SK-N-SH (cell line): ENCODE data around the gene HS1BP3. TPM values are rescaled to one million over a fixed set of nuclear protein-coding genes. Genes with fewer than 3 reads are reported as not detected.

Source experiments
- CTCF ChIA-PET: fragments of 300-600, 350-600 bp; formaldehyde crosslinking; extraction: SDS; loops from one replicate; lab custom pipeline; 2021; lab: Yijun Ruan, JAX
- POLR2A ChIA-PET: fragments of 350-600 bp; sonication (Branson Sonifier 250); formaldehyde crosslinking; extraction: SDS; loops from one replicate; lab custom pipeline; 2020; ENCODE audit warnings: antibody characterized with exemption, inconsistent platforms; lab: Yijun Ruan, JAX
- DNase-seq: peaks from one replicate; pipeline ENCODE4 v3.0.0; 2012
- H2AFZ ChIP-seq: fragments of 200-600 bp; sonication (generic); 2 replicates; pipeline ENCODE4 v1.8.1; 2016; ENCODE audit warnings: antibody characterized with exemption, mild to moderate bottlenecking, low read depth
- H3F3A ChIP-seq: fragments of 200-600 bp; sonication (generic); replicated peaks from 2 replicates; pipeline ENCODE3; 2016; ENCODE audit warnings: antibody characterized with exemption, mild to moderate bottlenecking; ENCODE audit not compliant: insufficient read depth
- H3K27ac ChIP-seq, 2 experiments: fragments of 200-500 bp in 1 of 2; fragments of 200-600 bp in 1 of 2; sonication (Bioruptor generic) in 1 of 2; sonication (generic), shearing (Covaris generic) in 1 of 2; 2 replicates each; pipeline versions ENCODE4 v1.5.1 to v1.6.1; 2014 to 2016; ENCODE audit warnings: low read depth in 2 of 2, inconsistent platforms in 1 of 2, low read length in 1 of 2, mild to moderate bottlenecking in 1 of 2, mixed read lengths in 1 of 2
- H3K27me3 ChIP-seq: fragments of 200-600 bp; sonication (generic), shearing (Covaris generic); 2 replicates; pipeline ENCODE4 v1.6.1; 2016; ENCODE audit warnings: mixed run types; ENCODE audit not compliant: insufficient read depth
- H3K36me3 ChIP-seq, 2 experiments: fragments of 200-500 bp in 1 of 2; fragments of 200-600 bp in 1 of 2; sonication (Bioruptor generic) in 1 of 2; sonication (generic) in 1 of 2; replicated peaks in 1 of 2; 2 replicates each; pipeline versions ENCODE3 to v1.5.1; 2014 to 2016; ENCODE audit warnings: low read length in 1 of 2, mild to moderate bottlenecking in 1 of 2; ENCODE audit not compliant: insufficient read depth in 2 of 2, control insufficient read depth in 1 of 2
- H3K4me1 ChIP-seq, 2 experiments: fragments of 200-500 bp in 1 of 2; fragments of 200-600 bp in 1 of 2; sonication (Bioruptor generic) in 1 of 2; sonication (generic), shearing (Covaris generic) in 1 of 2; 2 replicates each; pipeline versions ENCODE4 v1.5.1 to v1.6.1; 2014 to 2016; ENCODE audit warnings: low read depth in 1 of 2, low read length in 1 of 2, mixed run types in 1 of 2; ENCODE audit not compliant: insufficient read depth in 2 of 2, control insufficient read depth in 1 of 2
- H3K4me2 ChIP-seq: fragments of 200-600 bp; sonication (generic), shearing (Covaris generic); 2 replicates; pipeline ENCODE4 v1.6.1; 2017; ENCODE audit warnings: mixed run types
- H3K4me3 ChIP-seq, 2 experiments: fragments of 200-500 bp in 1 of 2; fragments of 200-600 bp in 1 of 2; sonication (Bioruptor generic) in 1 of 2; sonication (generic), shearing (Covaris generic) in 1 of 2; 2 replicates each; pipeline versions ENCODE4 v1.5.1 to v1.8.1; 2014 to 2016; ENCODE audit warnings: low read depth in 2 of 2, inconsistent platforms in 1 of 2, low read length in 1 of 2, mild to moderate bottlenecking in 1 of 2, mixed read lengths in 1 of 2, moderate library complexity in 1 of 2
- H3K79me2 ChIP-seq: fragments of 200-600 bp; sonication (generic); 2 replicates; pipeline ENCODE4 v1.8.1; 2017; ENCODE audit warnings: mild to moderate bottlenecking; ENCODE audit not compliant: insufficient read depth
- H3K9ac ChIP-seq: fragments of 200-600 bp; sonication (generic); 2 replicates; pipeline ENCODE4 v1.6.1; 2017; ENCODE audit warnings: mixed run types
- H3K9me2 ChIP-seq: fragments of 200-600 bp; sonication (generic); 2 replicates; pipeline ENCODE4 v1.6.1; 2017; ENCODE audit warnings: mixed run types
- H3K9me3 ChIP-seq: fragments of 200-600 bp; sonication (generic); 2 replicates; pipeline ENCODE4 v1.6.1; 2017; ENCODE audit warnings: mixed run types, mild to moderate bottlenecking, moderate library complexity
- H4K20me1 ChIP-seq: fragments of 200-600 bp; sonication (generic); 2 replicates; pipeline ENCODE4 v1.6.1; 2017; ENCODE audit warnings: mild to moderate bottlenecking, mixed run types; ENCODE audit not compliant: insufficient read depth
- CHD2 ChIP-seq: fragments of 150-350 bp; IDR thresholded peaks from 2 replicates; pipeline ENCODE4 v1.6.1; 2018; ENCODE audit warnings: low read length; ENCODE audit not compliant: partially characterized antibody
- MAX ChIP-seq: IDR thresholded peaks from 2 replicates; pipeline ENCODE4 v1.4.0; 2012; ENCODE audit warnings: low read depth
- MXI1 ChIP-seq: IDR thresholded peaks from 2 replicates; pipeline ENCODE4 v1.6.1; 2012; ENCODE audit warnings: mild to moderate bottlenecking, low read depth, low read length, improper control_type of control experiment
- RCOR1 ChIP-seq: fragments of 150-350 bp; IDR thresholded peaks from 2 replicates; pipeline ENCODE4 v1.6.1; 2017; ENCODE audit warnings: antibody characterized with exemption, low read length
- SIN3A ChIP-seq: IDR thresholded peaks from 2 replicates; pipeline ENCODE4 v1.6.1; 2012; ENCODE audit warnings: low read depth, mild to moderate bottlenecking, low read length, moderate library complexity, borderline replicate concordance
- USF1 ChIP-seq: IDR thresholded peaks from 2 replicates; pipeline ENCODE4 v1.4.0; 2012; ENCODE audit warnings: low read depth, borderline replicate concordance
- USF2 ChIP-seq: fragments of 150-350 bp; IDR thresholded peaks from 2 replicates; pipeline ENCODE4 v1.6.1; 2017; ENCODE audit warnings: antibody characterized with exemption, low read length, low read depth, borderline replicate concordance
- WGBS: methylation state at CpG from one replicate; pipeline ENCODE4 v1.1.6; 2017; ENCODE audit warnings: low lambda C conversion rate; 5-methylcytosine and 5-hydroxymethylcytosine counted together
- polyA plus RNA-seq, 3 experiments: library from polyadenylated mRNA; depleted of rRNA; stranded (reverse); fragments of >200 nt; gene quantifications; 2 replicates each; pipeline ENCODE4 v1.2.3, GENCODE V29; 2012

HS1BP3 gene
- polyA plus RNA-seq, 1 of the 3 experiments (the other 2 are of a cell fraction), result 20.1 TPM

GRCh38 chr2:20663196-20664070 is 12.5 kb upstream of the HS1BP3 start:
- Histone ChIP-seq H4K20me1 (no peaks in the 10 kb centered on the region), H3K27me3 (peaks cover 83% of the 10 kb centered on the region), H2AFZ (no peak overlapping the region), H3K4me1 (peaks cover 0 to 17% of the 10 kb centered on the region in 2 experiments; a peak in 2 of 4 replicates), H3K9me3 (no peaks in the 10 kb centered on the region), H3K36me3 (no peaks in the 10 kb centered on the region), H3F3A (no peaks in the 10 kb centered on the region), H3K27ac (no peak overlapping the region), H3K4me3 (no peak overlapping the region), H3K9ac (no peak overlapping the region), H3K79me2 (no peaks in the 10 kb centered on the region), H3K9me2 (no peaks in the 10 kb centered on the region), H3K4me2 (no peak overlapping the region)
- ChIA-PET POLR2A (interaction anchor here (0.5 to 0.6 kb wide), 2 partner anchors 8 to 831 kb away, joined by 3 to 7 read pairs; no protein-coding TSS in a partner anchor), CTCF (interaction anchor here (0.6 to 9.8 kb wide), 11 partner anchors 11 to 453 kb away, joined by 3 to 427 read pairs (median 40); partner anchors contain the start of gene HS1BP3)
- peak; percentile 23 for DNase-seq
- 41% methylated on average over 6 of the region's 7 CpGs for WGBS
- no peak for TF ChIP-seq USF1
- no peak for TF ChIP-seq MAX
- no peak for TF ChIP-seq CHD2
- TF ChIP-seq RCOR1, result no peak
- TF ChIP-seq MXI1, result no peak
- no peak for TF ChIP-seq USF2

GRCh38 chr2:20662308-20662937 is 11.5 kb upstream of the HS1BP3 start:
- H2AFZ ChIP-seq, result no peak overlapping the region
- no peak overlapping the region for H3K27ac ChIP-seq
- no peak for TF ChIP-seq MXI1
- no peak for TF ChIP-seq SIN3A
- no peaks in the 10 kb centered on the region for H3K79me2 ChIP-seq
- no peak for DNase-seq
- H3K4me1 ChIP-seq, result peaks cover 0 to 13% of the 10 kb centered on the region in 2 experiments; a peak in 2 of 4 replicates
- WGBS, result 56% methylated on average over 5 of the region's 5 CpGs
- H3K4me3 ChIP-seq, result no peak overlapping the region
- H3K9ac ChIP-seq, result no peak overlapping the region
- no peaks in the 10 kb centered on the region for H4K20me1 ChIP-seq
- peaks cover 77% of the 10 kb centered on the region for H3K27me3 ChIP-seq
- POLR2A ChIA-PET, result interaction anchor here (0.6 to 1.4 kb wide), 2 partner anchors 161 to 832 kb away, joined by 5 to 7 read pairs; partner anchors contain the start of gene LDAH
- H3K36me3 ChIP-seq, result no peaks in the 10 kb centered on the region
- H3F3A ChIP-seq, result no peaks in the 10 kb centered on the region
- CTCF ChIA-PET, result interaction anchor here (0.7 to 9.8 kb wide), 67 partner anchors 11 to 739 kb away, joined by 3 to 427 read pairs (median 7); partner anchors contain the start of genes APOB, HS1BP3 and LDAH
- no peaks in the 10 kb centered on the region for H3K9me3 ChIP-seq
- no peak overlapping the region for H3K4me2 ChIP-seq
- H3K9me2 ChIP-seq, result no peaks in the 10 kb centered on the region
